HUES64 (cell line): Measurements from ENCODE around the gene TMEM139.

ENCODE experiments used
- H3K27ac ChIP-seq: 2 replicates; pipeline ENCODE4 v1.7.0; 2013; ENCODE audit warnings: low read depth, low read length, inconsistent platforms
- H3K27me3 ChIP-seq: 2 replicates; pipeline ENCODE4 v1.6.1; 2013; ENCODE audit warnings: mild to moderate bottlenecking, low read length; ENCODE audit not compliant: insufficient read depth
- H3K36me3 ChIP-seq: 2 replicates; pipeline ENCODE4 v1.6.1; 2013; ENCODE audit warnings: mild to moderate bottlenecking, low read length; ENCODE audit not compliant: insufficient read depth
- H3K4me1 ChIP-seq: 2 replicates; pipeline ENCODE4 v1.6.1; 2013; ENCODE audit warnings: mild to moderate bottlenecking, low read length, moderate library complexity; ENCODE audit not compliant: insufficient read depth
- H3K4me3 ChIP-seq: 2 replicates; pipeline ENCODE4 v1.5.1; 2013; ENCODE audit warnings: mild to moderate bottlenecking, low read length, moderate library complexity
- H3K9ac ChIP-seq: 2 replicates; pipeline ENCODE4 v1.6.1; 2013; ENCODE audit warnings: mild to moderate bottlenecking, low read depth, low read length
- H3K9me3 ChIP-seq: 2 replicates; pipeline ENCODE4 v1.6.1; 2013; ENCODE audit warnings: low read depth, low read length; ENCODE audit not compliant: insufficient read depth
- WGBS: fragments of 150-250, 120-280 bp; methylation state at CpG from one replicate; pipeline ENCODE4 v1.1.7; 2013; ENCODE audit warnings: missing lambda C conversion rate; 5-methylcytosine and 5-hydroxymethylcytosine counted together

TMEM139 gene

GRCh38 chr7:143244321-143244720 lies 40.4 kb upstream of the TMEM139 start:
- WGBS = 90% methylated on average over 1 of the region's 1 CpG
- H3K9me3 ChIP-seq = no peaks in the 10 kb centered on the region
- H3K27ac ChIP-seq = no peak overlapping the region
- no peaks in the 10 kb centered on the region for H3K36me3 ChIP-seq
- peaks cover 3% of the 10 kb centered on the region; the same call in 1 of the 2 replicates for H3K4me1 ChIP-seq
- H3K9ac ChIP-seq = no peak overlapping the region
- H3K27me3 ChIP-seq = peaks cover 10% of the 10 kb centered on the region
- no peak overlapping the region for H3K4me3 ChIP-seq

GRCh38 chr7:143245123-143245522 lies 39.6 kb upstream of the TMEM139 start:
- 90% methylated on average over 3 of the region's 3 CpGs for WGBS
- Histone ChIP-seq H3K9ac (no peak overlapping the region), H3K27me3 (peaks cover 10% of the 10 kb centered on the region), H3K4me3 (no peak overlapping the region), H3K9me3 (no peaks in the 10 kb centered on the region), H3K4me1 (peaks cover 3% of the 10 kb centered on the region; the same call in 1 of the 2 replicates), H3K36me3 (no peaks in the 10 kb centered on the region), H3K27ac (no peak overlapping the region)

GRCh38 chr7:143247372-143247771 lies 37.4 kb upstream of the TMEM139 start:
- H3K4me1 ChIP-seq = no peaks in the 10 kb centered on the region
- H3K9ac ChIP-seq = no peak overlapping the region
- no CpG with 5 or more reads among the region's 1 CpG for WGBS
- H3K27ac ChIP-seq = no peak overlapping the region
- no peaks in the 10 kb centered on the region for H3K9me3 ChIP-seq
- H3K36me3 ChIP-seq = no peaks in the 10 kb centered on the region
- H3K27me3 ChIP-seq = no peaks in the 10 kb centered on the region
- no peak overlapping the region for H3K4me3 ChIP-seq

- Histone ChIP-seq H3K4me3 (no peak overlapping the region), H3K27me3 (no peaks in the 10 kb centered on the region), H3K36me3 (no peaks in the 10 kb centered on the region), H3K27ac (no peak overlapping the region), H3K9me3 (no peaks in the 10 kb centered on the region), H3K9ac (no peak overlapping the region), H3K4me1 (no peaks in the 10 kb centered on the region)
- 89% methylated on average over 2 of the region's 2 CpGs for WGBS
Observed at GRCh38 chr7:143248761-143249354, 35.9 kb upstream of the TMEM139 start.

GRCh38 chr7:143250199-143250598 lies 34.6 kb upstream of the TMEM139 start:
- Histone ChIP-seq H3K9me3 (no peaks in the 10 kb centered on the region; the same call in 1 of the 2 replicates), H3K27ac (no peak overlapping the region), H3K36me3 (no peaks in the 10 kb centered on the region), H3K9ac (no peak overlapping the region), H3K4me1 (no peaks in the 10 kb centered on the region), H3K27me3 (no peaks in the 10 kb centered on the region), H3K4me3 (no peak overlapping the region)

- Histone ChIP-seq H3K9ac (no peak overlapping the region), H3K27ac (no peak overlapping the region), H3K4me1 (no peaks in the 10 kb centered on the region), H3K36me3 (no peaks in the 10 kb centered on the region), H3K4me3 (no peak overlapping the region), H3K9me3 (no peaks in the 10 kb centered on the region; the same call in 1 of the 2 replicates), H3K27me3 (no peaks in the 10 kb centered on the region)
- WGBS = no CpG with 5 or more reads among the region's 1 CpG
Observed at GRCh38 chr7:143250822-143251221, 33.9 kb upstream of the TMEM139 start.

- Histone ChIP-seq H3K4me3 (no peak overlapping the region), H3K9me3 (no peaks in the 10 kb centered on the region; the same call in 1 of the 2 replicates), H3K4me1 (no peaks in the 10 kb centered on the region), H3K36me3 (no peaks in the 10 kb centered on the region), H3K27me3 (no peaks in the 10 kb centered on the region), H3K27ac (no peak overlapping the region), H3K9ac (no peak overlapping the region)
- WGBS = 92% methylated on average over 2 of the region's 2 CpGs
Observed at GRCh38 chr7:143252006-143252405, 32.8 kb upstream of the TMEM139 start.

- no peaks in the 10 kb centered on the region; the same call in 1 of the 2 replicates for H3K9me3 ChIP-seq
- no peaks in the 10 kb centered on the region for H3K36me3 ChIP-seq
- H3K4me1 ChIP-seq = no peaks in the 10 kb centered on the region
- 86% methylated on average over 1 of the region's 3 CpGs for WGBS
- no peak overlapping the region for H3K9ac ChIP-seq
- no peaks in the 10 kb centered on the region for H3K27me3 ChIP-seq
- no peak overlapping the region for H3K27ac ChIP-seq
- no peak overlapping the region for H3K4me3 ChIP-seq
Observed at GRCh38 chr7:143255564-143255963, 29.2 kb upstream of the TMEM139 start.

GRCh38 chr7:143256325-143256724 lies 28.4 kb upstream of the TMEM139 start:
- no peaks in the 10 kb centered on the region for H3K27me3 ChIP-seq

GRCh38 chr7:143256932-143257331 lies 27.8 kb upstream of the TMEM139 start:
- Histone ChIP-seq H3K27ac (no peak overlapping the region), H3K36me3 (no peaks in the 10 kb centered on the region), H3K27me3 (no peaks in the 10 kb centered on the region), H3K4me3 (no peak overlapping the region), H3K9ac (no peak overlapping the region), H3K4me1 (no peaks in the 10 kb centered on the region), H3K9me3 (no peaks in the 10 kb centered on the region; the same call in 1 of the 2 replicates)
- WGBS = 93% methylated on average over 4 of the region's 4 CpGs

More at GRCh38 chr7:143256325-143256724, 28.4 kb upstream of the TMEM139 start:
- Histone ChIP-seq H3K9ac (no peak overlapping the region), H3K4me3 (no peak overlapping the region), H3K4me1 (no peaks in the 10 kb centered on the region), H3K9me3 (no peaks in the 10 kb centered on the region; the same call in 1 of the 2 replicates), H3K27ac (no peak overlapping the region), H3K36me3 (no peaks in the 10 kb centered on the region)
- WGBS = 90% methylated on average over 3 of the region's 3 CpGs

- no peaks in the 10 kb centered on the region for H3K4me1 ChIP-seq
Observed at GRCh38 chr7:143257501-143257900, 27.3 kb upstream of the TMEM139 start.

GRCh38 chr7:143258831-143259230 lies 25.9 kb upstream of the TMEM139 start:
- 88% methylated on average over 2 of the region's 2 CpGs for whole genome bisulfite sequencing
- H3K27me3 ChIP-seq = no peaks in the 10 kb centered on the region
- H3K4me3 ChIP-seq = no peak overlapping the region
- H3K9me3 ChIP-seq = no peaks in the 10 kb centered on the region; the same call in 1 of the 2 replicates
- H3K9ac ChIP-seq = no peak overlapping the region
- no peaks in the 10 kb centered on the region for H3K36me3 ChIP-seq
- no peak overlapping the region for H3K27ac ChIP-seq
- H3K4me1 ChIP-seq = no peaks in the 10 kb centered on the region

More at GRCh38 chr7:143257501-143257900, 27.3 kb upstream of the TMEM139 start:
- H3K36me3 ChIP-seq = no peaks in the 10 kb centered on the region
- H3K27me3 ChIP-seq = no peaks in the 10 kb centered on the region
- no peak overlapping the region for H3K9ac ChIP-seq
- H3K4me3 ChIP-seq = no peak overlapping the region
- no peak overlapping the region for H3K27ac ChIP-seq
- 96% methylated on average over 5 of the region's 5 CpGs for WGBS
- H3K9me3 ChIP-seq = no peaks in the 10 kb centered on the region; the same call in 1 of the 2 replicates
